Gastroesophageal sphincter (tissue), 3 donors: Measurements from ENCODE around the gene ECI1.

Source experiments
- CTCF ChIP-seq, 4 experiments: fragments of 200-600 bp in 2 of 4; fragments of 450-650 bp in 2 of 4; sonication (generic) in 1 of 4; IDR thresholded peaks; one replicate each; pipeline ENCODE4 v1.5.1; 2017 to 2019; ENCODE audit warnings: antibody characterized with exemption in 4 of 4, mild to moderate bottlenecking in 2 of 4, moderate library complexity in 2 of 4
- POLR2AphosphoS5 ChIP-seq: sonication (generic); formaldehyde crosslinking; IDR thresholded peaks from one replicate; pipeline ENCODE4 v1.6.1; 2017; ENCODE audit warnings: antibody characterized with exemption

GRCh38 chr16:2205967-2206313 lies 45.4 kb downstream of the ECI1 start:
- TF ChIP-seq CTCF (IDR thresholded peaks at IDR 0.05) (no peak), POLR2AphosphoS5 (no peak)
